Measurements from ENCODE around the gene RFESD.

Gene RFESD

DNA sequence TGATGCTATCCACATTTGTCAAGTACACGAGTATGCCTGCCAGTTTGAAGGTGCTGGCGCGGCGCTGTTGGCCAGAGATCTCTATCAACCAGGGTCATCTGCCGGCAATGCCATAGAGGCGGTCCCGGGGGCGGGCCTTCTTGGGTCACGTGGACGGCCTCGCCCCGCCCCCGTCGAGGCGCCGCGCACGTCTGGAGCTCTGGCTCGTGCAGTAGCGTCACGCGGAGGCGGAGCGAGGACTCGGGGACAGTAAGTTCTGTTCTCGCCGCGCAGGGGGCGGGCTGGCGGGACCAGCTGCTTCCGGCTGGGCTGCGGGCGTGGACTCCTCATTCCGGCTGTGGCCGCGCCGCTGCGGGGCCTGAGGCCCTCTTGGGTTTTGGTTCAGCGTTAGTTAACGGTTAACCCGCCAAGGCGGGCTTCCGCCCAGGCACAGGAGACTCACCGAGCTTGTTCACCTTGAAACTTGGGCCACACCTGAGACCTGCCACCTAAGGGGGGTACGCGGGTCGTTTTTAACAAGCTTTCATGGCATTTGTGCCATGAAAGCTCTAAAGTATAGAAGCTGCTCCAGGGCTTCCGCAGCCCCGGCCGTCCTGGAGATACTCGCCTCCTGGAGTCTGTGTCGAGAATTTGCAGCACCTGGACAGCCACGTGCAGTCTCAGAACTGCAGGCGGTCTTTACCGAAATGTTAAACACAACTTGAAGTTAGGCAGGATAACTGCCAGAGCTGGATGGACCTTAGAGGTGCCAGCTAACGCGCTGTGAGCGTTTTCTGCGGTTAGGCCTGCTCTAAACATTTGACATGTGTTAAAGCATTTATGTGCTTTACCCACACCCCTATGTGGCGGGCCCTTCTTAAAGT lies at the start of gene RFESD:
RFESD (plus strand) TSS at position 209 of the 863 bp plus-strand sequence. CDS start 5,495 bp downstream, outside the sequence.
- peak; percentile 99 for DNase-seq (ENCODE audit: low spot score)

GRCh38 chr5:95599252-95599651 lies 47.3 kb upstream of the RFESD start:
- no peak for DNase-seq (ENCODE audit: low spot score)

DNA sequence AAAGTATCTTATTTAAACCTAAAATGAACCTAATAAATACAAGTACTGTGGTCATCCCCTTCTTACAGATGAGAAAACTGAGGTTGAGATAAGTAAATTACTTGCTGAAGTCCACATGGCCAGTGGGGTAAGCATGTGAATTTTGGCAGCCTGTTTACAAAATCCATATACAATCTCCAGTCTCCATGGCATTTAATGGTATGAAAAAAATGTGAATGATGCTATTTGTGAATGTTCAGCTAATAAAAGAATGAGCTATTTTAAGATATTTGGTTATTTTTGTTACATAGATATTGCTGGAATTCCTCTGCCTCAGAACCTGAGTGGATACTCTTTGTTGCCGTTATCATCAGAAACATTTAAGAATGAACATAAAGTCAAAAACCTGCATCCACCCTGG lies 46.0 kb upstream of the RFESD start:
- DNase-seq (ENCODE audit: low spot score) = no peak

DNA sequence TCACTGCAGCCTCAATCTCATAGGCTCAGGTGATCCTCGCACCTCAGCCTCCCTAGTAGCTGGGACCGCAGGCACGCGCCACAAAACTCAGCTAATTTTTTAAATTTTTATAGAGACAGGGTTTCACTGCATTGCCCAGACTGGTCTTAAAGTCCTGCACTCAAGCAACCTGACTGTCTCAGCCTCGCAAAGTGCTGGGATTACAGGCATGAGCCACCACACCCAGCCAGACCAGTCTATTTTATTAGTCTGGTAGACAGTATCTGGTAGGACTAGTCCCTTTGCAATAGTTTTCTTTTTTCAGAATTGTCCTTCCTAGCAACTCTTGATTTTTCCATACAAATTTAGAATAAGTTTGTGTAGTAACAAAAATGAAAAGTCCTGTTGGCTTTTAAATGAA lies 40.8 kb upstream of the RFESD start:
- no peak for DNase-seq (ENCODE audit: low spot score)

GRCh38 chr5:95606419-95606818 lies 40.2 kb upstream of the RFESD start:
- DNase-seq (ENCODE audit: low spot score) = no peak

GRCh38 chr5:95609711-95610110 lies 36.9 kb upstream of the RFESD start:
- no peak for DNase-seq (ENCODE audit: low spot score)

- no peak for DNase-seq (ENCODE audit: low spot score)
Observed at GRCh38 chr5:95610546-95610945, 36.0 kb upstream of the RFESD start.

GRCh38 chr5:95611396-95611795 lies 35.2 kb upstream of the RFESD start:
- DNase-seq (ENCODE audit: low spot score) = no peak

DNA sequence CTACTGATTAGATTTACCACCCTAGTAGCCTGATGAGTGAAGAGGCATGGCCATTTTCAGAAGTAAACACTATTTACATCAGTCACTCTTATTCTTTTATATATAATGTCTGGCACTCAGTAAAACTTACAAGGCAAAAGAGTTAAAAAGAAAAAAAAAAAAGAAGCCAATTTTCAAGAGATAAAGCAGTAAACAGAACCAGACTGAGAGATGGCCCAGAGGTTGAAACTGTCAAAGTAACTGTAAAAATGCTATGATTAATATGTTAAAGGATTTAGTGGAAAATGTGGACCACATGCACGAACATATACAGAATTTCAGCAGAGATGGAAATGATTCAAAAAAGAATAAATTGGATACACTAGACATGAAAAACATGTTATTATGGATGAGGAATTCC lies 33.1 kb upstream of the RFESD start:
- no peak for DNase-seq (ENCODE audit: low spot score)

GRCh38 chr5:95615164-95615467 lies 31.5 kb upstream of the RFESD start:
- no peak for DNase-seq (ENCODE audit: low spot score)

DNA sequence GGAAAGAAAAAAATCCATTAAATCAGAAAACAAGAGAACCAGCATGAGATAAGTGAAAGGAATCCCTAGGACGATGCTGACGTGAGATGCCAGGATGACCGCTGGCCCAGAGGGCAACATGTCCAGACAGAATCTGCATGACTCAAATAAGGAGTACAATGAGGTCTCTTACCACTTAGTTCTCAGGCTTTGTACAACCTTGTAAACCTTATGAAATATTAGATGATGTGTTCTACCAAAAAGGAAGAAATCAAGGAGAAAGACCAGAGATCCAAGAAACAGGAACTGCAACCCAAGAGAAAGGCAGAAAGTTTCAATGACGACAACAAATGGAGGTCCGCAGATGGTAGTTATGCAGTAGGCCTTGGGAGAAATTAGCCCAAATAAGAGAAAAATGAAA lies 29.5 kb upstream of the RFESD start:
- no peak for DNase-seq (ENCODE audit: low spot score)

DNA sequence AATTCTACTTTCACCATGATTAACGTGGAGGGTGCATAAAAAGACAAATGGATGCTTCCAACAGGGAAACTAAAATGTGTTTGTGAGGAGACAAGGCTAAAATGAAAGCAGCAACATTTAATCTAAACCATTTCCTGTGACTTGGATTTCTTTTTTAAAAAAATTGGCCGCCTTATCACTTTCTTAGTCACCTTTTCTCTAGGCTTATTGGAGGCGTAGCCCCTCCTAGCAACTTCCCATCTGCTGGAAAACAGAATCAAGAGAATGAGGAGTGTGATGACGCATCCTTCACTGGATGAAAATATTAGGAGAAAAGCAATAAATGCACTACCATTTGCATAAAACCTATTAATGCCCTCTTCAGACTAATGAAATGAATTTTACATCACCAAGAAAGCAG lies 27.5 kb upstream of the RFESD start:
- no peak for DNase-seq (ENCODE audit: low spot score)

GRCh38 chr5:95619514-95620029 lies 27.0 kb upstream of the RFESD start:
- DNase-seq (ENCODE audit: low spot score) = no peak

DNA sequence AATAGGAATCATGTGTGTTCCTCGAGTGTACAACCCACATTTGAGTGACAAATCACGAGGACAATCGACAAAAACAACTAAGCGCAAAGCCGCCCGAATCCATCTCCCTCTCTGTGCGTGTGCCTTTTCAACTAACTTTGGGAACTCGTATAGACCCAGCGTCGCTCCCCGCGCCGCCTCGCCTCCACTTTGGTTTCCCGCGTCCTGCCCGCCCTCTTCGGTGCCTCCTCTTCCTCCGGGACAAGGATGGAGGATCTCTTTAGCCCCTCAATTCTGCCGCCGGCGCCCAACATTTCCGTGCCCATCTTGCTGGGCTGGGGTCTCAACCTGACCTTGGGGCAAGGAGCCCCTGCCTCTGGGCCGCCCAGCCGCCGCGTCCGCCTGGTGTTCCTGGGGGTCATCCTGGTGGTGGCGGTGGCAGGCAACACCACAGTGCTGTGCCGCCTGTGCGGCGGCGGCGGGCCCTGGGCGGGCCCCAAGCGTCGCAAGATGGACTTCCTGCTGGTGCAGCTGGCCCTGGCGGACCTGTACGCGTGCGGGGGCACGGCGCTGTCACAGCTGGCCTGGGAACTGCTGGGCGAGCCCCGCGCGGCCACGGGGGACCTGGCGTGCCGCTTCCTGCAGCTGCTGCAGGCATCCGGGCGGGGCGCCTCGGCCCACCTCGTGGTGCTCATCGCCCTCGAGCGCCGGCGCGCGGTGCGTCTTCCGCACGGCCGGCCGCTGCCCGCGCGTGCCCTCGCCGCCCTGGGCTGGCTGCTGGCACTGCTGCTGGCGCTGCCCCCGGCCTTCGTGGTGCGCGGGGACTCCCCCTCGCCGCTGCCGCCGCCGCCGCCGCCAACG lies 26.3 kb upstream of the RFESD start, which contains the start of gene GPR150:
GPR150 (plus strand) TSS at position 58 of the 840 bp plus-strand sequence; CDS start at position 247, 189 bp downstream.
- peak; percentile 4 for DNase-seq (ENCODE audit: low spot score)

DNA sequence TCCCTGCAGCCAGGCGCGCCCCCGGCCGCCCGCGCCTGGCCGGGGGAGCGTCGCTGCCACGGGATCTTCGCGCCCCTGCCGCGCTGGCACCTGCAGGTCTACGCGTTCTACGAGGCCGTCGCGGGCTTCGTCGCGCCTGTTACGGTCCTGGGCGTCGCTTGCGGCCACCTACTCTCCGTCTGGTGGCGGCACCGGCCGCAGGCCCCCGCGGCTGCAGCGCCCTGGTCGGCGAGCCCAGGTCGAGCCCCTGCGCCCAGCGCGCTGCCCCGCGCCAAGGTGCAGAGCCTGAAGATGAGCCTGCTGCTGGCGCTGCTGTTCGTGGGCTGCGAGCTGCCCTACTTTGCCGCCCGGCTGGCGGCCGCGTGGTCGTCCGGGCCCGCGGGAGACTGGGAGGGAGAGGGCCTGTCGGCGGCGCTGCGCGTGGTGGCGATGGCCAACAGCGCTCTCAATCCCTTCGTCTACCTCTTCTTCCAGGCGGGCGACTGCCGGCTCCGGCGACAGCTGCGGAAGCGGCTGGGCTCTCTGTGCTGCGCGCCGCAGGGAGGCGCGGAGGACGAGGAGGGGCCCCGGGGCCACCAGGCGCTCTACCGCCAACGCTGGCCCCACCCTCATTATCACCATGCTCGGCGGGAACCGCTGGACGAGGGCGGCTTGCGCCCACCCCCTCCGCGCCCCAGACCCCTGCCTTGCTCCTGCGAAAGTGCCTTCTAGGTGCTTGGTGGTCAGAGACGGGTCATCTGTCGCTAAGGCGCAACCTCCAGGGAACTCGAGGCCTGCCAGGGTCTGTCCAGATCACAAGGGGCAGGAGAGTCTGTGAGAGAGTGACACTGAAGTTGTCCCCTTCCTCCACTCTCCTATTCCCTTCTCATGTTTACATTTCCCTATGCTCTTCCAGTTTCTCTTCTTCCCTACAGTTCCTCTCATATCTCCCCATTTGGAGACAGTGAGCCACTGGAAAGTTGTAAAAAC lies 25.4 kb upstream of the RFESD start:
- DNase-seq (ENCODE audit: low spot score) = no peak

DNA sequence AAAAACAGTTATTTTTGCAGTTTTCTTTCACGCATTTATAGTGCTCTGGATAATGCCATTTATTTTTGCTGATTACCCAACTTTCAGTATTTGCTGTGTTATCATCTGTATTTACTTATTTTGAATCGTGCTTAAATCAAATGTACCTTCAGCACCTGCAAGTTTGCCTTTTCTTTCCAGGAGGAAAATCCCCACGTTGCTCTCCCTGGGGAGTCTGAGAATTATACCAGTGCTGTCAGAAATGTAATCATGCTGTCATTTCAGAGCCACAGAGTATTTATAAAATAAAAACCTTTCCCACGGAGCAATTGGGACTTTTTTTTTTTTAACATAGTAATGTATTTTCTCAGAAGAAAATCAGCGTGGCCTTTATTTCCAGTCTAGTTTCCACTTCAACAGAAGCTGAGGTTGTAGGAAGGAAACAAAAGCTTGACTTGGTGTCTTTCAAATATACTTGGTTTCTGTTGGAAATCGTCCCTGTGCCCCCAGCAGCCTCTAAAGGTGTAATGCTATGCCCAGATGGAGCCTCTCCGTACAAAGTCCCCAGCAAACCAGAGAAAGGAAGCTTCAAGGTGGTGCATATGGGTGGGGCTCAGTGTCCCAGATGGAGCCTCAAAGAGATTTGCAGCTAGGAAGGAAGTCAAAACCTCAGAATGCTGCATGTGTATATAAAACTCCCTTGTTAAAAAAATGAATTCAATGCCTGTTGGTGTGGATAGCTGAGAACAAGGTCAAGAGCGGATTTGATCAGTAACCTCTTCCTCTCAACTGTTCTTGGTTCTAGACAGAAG lies 24.5 kb upstream of the RFESD start:
- DNase-seq (ENCODE audit: low spot score) = no peak

- no peak for DNase-seq (ENCODE audit: low spot score)
Observed at GRCh38 chr5:95623706-95624105, 22.9 kb upstream of the RFESD start.

GRCh38 chr5:95624368-95624767 lies 22.2 kb upstream of the RFESD start:
- no peak for DNase-seq (ENCODE audit: low spot score)

DNA sequence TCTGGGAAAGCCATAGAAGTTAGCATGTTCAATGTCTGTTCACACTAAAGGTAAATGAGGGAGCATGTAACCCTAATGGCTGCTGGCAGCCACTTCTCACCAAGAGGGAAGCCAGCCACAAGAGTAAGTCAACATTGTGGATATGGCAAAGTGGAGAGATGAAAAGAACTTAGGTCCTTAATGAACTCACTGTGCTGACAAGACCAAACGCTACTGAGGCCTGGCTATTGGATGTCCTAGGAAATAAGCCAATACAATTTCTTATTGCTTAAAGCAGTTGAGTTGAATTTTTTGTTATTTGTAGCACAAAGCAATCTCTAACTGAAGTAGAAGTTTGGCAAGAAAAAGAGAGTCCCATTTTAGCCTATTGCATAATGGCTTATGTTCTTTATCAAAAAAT lies 19.9 kb upstream of the RFESD start:
- DNase-seq (ENCODE audit: low spot score) = no peak

GRCh38 chr5:95627971-95628810 lies 18.4 kb upstream of the RFESD start:
- no peak for DNase-seq (ENCODE audit: low spot score)

Data from LoVo (cell line).